Astrocyte of the spinal cord (primary cell): ENCODE data around the gene ARHGAP32.

Experiments used
- DNase-seq: peaks from one replicate; pipeline ENCODE4 v3.0.0; 2011; ENCODE audit warnings: low read depth, low spot score
- H3K4me3 ChIP-seq: 2 replicates; pipeline ENCODE4 v1.5.1; 2011; ENCODE audit warnings: low read depth, mild to moderate bottlenecking, low read length, moderate library complexity
- CTCF ChIP-seq: IDR thresholded peaks from 2 replicates; pipeline ENCODE4 v1.5.1; 2012; ENCODE audit warnings: low read depth, mild to moderate bottlenecking, low read length, inconsistent platforms
- in situ Hi-C: cut with HindIII; loops from 2 replicates; pipeline ENCODE4 v1.10.0; 2017; ENCODE audit warnings: low sequenced_read_pairs

Gene ARHGAP32

DNA sequence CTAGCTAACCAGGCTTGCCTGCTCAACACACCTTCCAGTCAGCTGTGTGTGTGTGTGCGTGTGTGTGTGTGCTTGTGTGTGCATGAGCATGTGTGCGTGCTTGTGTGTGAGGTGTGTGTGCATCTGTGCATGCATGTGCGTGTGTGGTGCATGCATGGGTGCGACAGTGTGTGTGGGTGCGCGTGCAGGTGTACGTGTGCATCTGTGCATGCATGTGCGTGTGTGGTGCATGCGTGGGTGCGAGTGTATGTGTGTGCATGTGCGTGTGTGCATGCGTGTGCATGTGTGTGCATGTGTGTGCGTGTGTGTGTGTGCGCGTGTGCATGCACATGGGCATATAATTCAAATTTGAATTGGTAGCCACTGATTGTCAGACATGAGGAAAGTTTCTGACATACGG lies 239.0 kb downstream of the ARHGAP32 start:
- no peak for DNase-seq
- in situ Hi-C loops, result no loop called here
- no peak for TF ChIP-seq CTCF
- no peak overlapping the region for H3K4me3 ChIP-seq

- H3K4me3 ChIP-seq, result no peak overlapping the region
- no peak for TF ChIP-seq CTCF
- no peak for DNase-seq
- in situ Hi-C loops, result no loop called here
These were observed 242.2 kb downstream of the ARHGAP32 start for GRCh38 chr11:128949791-128950454.

DNA sequence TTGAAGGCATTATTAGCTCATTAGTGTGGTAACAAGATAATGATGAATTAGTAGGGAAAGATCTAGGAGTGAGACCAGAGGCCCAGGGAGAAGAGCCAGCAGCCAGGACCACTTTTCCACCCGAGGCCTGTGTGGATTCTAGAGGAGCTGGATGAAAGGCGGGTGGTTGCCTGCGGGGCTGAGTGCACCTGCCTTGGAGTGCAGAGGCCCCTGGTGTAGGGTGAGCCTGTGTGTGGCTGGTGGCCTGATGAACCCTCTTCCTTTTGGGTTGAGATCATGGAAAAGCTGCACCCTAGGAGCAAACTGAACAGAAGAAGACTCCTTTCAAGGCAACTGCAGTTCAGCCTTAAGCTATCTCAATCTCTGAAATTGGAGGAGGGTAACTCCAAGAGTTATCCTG lies 243.5 kb downstream of the ARHGAP32 start:
- in situ Hi-C loops, result no loop called here
- no peak overlapping the region for H3K4me3 ChIP-seq
- no peak for DNase-seq
- peak; percentile 22 for TF ChIP-seq CTCF

- no peak for DNase-seq
- no peak overlapping the region for H3K4me3 ChIP-seq
- in situ Hi-C loops, result no loop called here
- no peak for TF ChIP-seq CTCF
These were observed 244.4 kb downstream of the ARHGAP32 start for GRCh38 chr11:128947773-128948172.

DNA sequence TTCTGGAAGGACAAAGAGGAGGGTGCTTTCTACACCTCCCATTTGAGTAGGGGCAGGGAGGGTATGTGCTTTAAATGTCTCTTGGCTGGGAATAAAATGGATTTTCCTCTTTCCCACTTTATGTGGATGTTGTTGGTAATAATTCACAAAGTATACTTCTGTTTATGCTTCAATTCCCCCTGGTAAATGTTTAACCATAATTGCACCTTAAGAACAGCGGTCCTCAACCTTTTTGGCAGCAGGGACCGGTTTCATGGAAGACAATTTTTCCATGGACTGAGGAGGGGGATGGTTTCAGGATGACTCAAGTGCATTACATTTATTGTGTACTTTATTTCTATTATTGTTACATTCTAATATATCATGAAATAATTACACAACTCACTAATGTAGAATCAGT lies 245.5 kb downstream of the ARHGAP32 start:
- in situ Hi-C loops, result no loop called here
- no peak for TF ChIP-seq CTCF

GRCh38 chr11:128943428-128943976 lies 248.6 kb downstream of the ARHGAP32 start:
- in situ Hi-C loops, result no loop called here
- no peak for DNase-seq
- H3K4me3 ChIP-seq, result no peak overlapping the region
- no peak for TF ChIP-seq CTCF

More for the DNA sequence above, 245.5 kb downstream of the ARHGAP32 start:
- DNase-seq, result no peak
- H3K4me3 ChIP-seq, result no peak overlapping the region
